Measurements from ENCODE around the gene EGFR.

EGFR gene

DNA sequence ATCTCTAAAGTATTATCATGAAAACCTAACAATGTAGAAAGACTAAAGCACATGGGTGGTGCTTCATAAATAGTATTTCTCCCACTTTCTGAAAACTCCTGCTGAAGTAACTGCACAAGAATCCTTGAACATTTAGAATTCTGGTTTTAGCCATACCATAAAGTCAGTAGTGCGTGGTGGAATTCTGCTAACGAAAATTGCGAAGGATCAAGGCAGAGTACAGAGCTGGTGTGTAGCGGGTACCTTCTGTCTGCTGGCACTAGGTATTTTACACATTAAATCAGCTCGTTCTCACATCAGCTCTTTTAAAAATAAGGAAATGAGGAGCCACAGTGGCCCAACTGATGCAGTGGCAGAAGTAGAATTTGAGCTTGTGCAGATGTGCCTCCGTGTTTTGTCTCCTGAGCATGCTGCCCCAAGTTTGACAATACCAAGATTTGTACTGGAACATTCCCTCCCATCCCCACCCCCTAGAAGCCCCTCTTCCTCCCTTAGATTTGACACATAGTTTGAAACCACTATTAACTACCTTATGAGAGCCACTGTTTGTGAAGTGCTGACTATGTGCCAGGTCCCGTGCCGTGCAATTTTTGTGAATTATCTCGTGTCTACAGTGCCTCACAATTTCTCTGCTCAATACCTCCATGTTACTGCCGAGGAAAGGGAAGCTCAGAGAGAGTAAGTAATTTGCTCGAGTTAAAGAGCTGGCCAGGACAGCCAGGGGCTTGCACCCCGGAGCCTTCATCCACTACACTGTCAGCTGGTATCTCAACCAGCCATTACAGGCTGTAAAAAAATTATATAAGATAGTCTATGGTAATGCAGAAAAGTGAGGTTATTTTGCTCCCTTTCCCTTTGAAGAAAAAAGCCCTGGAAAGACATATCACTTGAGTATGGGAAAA lies 66.9 kb downstream of the EGFR start:
- DNase-seq = no peak

DNA sequence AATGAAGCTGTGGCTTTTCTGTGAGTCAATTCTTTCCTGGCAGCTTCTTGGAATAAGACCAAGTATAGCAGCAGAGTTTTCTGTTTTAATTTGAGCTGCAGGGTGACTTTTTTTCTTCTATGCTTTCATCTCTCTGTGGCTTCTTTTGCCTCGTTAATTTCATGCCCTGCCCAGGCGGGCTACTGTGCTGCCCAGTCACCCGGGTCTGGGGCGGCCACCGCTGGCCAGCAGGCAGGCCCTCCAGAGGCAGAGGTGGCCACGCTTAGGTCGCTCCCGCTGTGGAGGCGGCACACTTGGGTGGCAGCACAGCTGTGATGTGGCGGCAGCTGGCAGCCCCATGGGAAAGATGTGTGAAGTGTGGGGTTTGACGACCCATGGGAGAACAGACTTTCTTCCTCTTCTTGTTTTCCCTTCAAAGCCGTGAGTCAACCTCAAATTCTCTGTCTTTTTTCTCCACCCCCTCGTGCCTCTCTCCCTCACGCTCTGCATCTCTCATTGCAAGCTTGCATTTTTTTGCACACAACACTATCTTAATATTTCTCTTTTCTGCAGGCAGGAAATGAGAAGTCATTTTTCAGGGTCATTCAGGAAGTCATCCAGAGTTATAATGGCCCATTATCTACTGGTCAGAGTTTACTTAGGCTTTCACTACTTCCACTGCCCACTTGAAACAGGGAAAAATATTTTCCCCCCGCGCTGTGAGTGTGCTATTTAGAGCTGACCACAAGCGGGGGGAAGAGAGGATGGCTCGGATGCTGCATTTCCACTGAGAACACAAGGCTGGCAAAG lies 67.8 kb downstream of the EGFR start:
- no peak for DNase-seq

GRCh38 chr7:55087521-55087961 lies 68.7 kb downstream of the EGFR start:
- no peak for DNase-seq

DNA sequence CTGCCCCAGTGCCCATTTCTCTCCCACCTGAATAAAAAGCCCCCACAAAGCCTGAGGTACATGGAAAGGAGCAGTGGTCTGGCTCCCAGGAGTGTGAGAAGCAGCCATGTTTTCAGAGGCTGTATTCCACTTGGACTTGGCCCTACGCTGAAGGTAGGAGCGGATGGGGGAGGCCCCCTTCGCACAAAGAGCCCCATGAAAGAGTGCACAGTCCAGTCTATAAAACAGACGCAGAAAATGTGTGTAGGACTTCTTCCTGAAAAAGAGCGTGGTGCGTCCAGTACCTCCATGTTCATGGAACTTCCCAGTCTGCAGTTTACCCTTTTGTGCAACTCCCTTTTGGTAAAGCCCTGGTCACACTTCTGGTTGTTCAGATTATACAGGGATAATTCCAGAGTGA lies 69.3 kb downstream of the EGFR start:
- no peak for DNase-seq

- no peak for DNase-seq
Observed at GRCh38 chr7:55088620-55089019, 69.8 kb downstream of the EGFR start.

DNA sequence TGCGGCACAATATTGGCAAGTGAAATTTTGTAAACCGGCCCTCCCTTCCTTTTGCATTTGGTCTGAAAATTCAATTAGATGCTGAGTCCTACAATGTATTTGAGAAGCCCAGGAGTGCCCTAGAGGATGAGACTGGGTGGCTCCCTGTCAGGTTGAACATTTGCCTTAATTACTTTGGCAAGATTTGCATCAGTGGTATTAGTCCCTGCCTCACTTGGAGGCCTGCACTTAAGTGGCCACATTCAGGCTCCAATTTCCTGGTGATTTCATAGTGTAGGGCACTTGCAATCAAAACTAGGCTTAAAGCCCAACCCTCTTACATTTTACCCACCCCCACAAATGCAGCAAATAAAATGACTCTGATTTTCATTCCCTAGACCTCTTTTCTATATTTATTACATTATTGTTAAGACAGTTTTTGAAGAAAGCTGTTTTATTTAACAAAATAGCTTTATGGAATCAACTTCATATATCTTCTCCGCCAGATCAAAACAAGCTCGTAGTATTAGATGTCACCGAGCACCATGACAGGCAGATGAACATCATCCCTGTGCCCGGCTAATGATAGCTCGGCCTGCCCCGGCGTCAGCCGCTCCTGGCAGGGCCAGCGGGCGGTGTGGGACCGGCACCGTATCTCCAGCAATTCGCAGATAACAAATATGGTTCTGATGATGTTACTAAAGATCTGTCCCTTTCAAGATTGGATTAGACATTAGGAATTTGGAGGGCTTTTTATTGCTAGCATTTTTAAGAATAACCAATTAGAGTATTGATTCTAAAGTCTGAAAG lies 73.6 kb downstream of the EGFR start:
- no peak for DNase-seq

- no peak for DNase-seq
Observed at GRCh38 chr7:55092975-55093373, 74.2 kb downstream of the EGFR start.

GRCh38 chr7:55093674-55094073 lies 74.9 kb downstream of the EGFR start:
- DNase-seq = no peak

- DNase-seq = no peak
Observed at GRCh38 chr7:55094092-55094690, 75.4 kb downstream of the EGFR start.

DNA sequence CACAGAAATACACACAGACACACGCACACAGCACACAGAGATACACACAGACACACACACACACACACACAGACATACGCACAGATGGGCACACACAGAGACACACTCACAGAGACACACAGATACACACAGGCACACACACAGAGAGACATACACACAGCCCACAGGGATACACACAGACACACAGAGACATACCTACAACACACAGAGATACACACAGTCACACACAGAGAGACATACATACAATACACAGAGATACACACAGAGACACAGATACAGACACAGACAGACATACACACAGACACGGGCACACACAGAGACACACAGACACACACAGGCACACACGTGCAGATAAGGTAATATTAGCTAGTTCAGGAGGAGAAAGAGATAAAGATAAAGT lies 76.9 kb downstream of the EGFR start:
- no peak for DNase-seq

DNA sequence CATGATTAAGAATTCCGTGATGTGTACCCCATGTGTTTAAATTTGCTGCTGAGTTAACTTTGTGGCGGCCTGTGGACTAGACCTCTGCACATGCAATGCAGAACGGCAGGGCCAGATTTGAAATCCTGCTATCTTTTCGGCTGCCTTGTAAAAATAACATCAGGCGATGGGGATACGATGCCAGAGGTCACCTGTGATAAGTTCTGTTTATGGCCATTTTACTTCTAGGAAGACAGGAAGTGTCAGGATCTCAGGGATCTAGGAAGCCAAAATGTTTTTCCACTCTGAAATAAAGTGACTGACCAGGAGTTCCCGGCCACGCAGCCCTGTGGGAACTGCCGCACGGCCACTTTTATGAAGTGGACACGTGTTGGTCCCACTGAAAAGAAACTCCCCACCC lies 77.5 kb downstream of the EGFR start:
- no peak for DNase-seq

DNA sequence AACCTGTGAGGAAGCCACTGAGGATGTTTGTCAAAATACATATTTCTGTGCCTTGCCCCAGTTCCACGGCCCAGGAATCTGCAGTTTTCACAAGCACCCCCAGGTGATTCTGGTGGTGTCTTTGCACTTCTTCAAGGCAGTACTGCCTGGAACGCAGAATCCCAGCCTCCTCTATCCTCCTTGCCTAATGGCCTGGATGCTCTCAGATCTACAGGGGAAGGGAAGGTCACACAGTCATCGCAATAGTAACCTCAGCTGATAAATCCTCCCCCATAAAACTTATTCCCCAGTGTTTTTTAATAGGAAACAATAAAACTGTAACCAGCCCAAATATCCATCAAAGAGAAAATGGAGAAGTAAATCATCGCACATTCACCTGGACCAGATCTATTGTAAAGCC lies 78.3 kb downstream of the EGFR start:
- no peak for DNase-seq

- no peak for DNase-seq
Observed at GRCh38 chr7:55099066-55099820, 80.4 kb downstream of the EGFR start.

DNA sequence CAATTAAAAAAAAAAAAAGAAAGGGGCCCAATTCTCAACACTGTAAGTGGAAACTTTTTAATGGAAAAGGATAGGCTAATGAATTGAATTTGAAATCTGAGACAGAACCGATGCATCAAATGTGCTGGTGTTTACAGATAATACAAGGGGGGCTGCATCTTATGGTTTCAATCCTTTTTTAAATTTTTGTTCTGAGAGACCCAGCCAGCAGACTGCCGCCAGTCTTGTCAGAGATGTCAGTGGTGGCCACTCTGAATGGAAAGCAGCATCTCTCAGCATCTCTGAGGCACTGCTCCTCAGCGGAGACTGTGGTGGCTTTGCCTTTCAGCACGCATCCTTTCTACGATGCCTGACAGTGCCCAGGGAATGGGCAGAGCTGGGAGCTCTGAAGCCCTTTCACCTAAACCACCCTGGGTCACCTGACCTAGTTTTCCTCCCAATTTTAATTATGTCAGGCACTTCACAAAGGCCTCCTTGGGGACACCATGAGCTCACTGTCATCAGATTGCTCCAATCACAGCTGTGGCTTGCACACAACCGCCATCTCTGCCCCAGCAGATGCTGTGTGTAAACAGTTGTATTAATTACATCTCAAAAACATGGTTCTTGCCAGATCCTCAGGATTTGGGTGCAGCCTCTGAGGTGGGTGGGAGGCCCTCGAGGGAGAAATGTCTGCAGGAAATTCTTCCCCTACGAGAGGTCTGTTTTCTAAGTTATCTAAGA lies 81.2 kb downstream of the EGFR start:
- no peak for DNase-seq

DNA sequence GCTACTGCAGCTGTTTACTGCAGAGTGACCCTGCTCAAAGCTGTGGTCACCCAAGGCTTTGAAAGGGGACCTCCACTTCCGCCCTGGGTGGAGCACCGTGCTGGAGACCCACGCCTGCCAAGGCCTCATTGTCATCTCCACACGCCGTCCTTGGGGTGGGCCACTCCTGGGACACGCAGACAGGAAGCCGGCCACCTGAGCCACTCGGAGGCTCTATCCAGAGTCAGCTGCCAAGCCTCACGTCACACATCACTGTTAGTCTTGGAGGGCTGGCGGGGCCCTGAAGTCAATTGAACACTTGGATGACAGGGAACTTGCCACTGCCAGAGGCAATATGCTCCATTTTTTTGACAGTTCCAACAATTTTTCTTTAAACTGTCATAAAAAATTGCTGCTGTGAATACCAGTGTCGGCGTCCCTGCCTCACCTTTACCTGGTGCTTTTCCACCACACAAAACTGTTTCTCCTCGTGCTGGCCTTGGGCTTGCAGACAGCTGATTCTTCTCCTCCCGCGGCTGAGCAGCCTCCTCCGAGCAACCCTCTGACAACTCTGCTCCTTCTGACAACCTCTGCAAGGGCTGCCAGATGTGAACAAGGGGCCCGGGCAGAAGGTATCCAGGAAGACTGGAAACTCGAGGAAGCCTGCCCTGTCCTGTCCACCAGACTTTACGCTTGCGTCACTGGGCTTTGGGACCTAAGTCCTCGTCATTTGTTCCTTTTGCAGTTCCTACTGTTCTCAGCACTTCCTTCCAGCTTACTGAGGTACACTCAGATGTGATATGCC lies 81.9 kb downstream of the EGFR start:
- DNase-seq = no peak

DNA sequence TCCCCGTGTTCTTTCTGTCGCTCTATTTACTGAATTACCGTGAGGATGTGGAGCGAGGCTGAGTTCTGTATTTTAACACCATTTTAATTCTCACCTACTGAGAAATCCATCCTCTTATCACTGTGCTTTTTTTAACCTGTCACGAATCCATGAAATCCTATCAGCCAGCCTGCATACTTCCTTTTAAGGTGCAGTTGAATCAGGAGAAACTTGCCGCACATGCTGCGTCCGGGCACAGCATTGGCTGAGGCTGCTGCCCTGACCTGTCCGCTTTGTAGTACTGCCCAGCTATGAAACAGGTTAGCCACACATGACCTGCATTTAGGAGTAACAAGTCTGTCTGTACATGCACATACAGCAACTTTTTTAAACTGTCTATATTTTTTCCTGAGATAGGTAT lies 82.5 kb downstream of the EGFR start:
- DNase-seq = no peak

DNA sequence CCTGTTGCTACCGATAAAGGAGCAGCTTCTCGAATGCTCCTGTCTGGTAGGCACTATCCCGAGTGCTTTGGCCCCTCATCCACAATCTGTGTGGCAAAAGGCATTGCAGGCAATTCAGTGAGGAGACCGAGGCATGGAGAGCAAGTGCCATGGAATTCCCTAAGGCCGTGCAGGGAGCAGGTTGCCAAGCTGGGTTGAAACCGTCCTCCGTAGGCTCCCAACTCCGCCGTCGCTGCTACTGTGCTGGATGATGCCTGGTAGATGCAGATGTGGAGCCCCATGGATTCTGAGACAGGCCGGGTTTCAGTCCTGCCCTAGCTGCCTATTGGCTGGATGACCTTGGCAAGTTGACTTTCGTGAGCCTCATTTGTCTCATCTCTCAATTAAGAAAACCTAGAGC lies 85.3 kb downstream of the EGFR start:
- DNase-seq = no peak

DNA sequence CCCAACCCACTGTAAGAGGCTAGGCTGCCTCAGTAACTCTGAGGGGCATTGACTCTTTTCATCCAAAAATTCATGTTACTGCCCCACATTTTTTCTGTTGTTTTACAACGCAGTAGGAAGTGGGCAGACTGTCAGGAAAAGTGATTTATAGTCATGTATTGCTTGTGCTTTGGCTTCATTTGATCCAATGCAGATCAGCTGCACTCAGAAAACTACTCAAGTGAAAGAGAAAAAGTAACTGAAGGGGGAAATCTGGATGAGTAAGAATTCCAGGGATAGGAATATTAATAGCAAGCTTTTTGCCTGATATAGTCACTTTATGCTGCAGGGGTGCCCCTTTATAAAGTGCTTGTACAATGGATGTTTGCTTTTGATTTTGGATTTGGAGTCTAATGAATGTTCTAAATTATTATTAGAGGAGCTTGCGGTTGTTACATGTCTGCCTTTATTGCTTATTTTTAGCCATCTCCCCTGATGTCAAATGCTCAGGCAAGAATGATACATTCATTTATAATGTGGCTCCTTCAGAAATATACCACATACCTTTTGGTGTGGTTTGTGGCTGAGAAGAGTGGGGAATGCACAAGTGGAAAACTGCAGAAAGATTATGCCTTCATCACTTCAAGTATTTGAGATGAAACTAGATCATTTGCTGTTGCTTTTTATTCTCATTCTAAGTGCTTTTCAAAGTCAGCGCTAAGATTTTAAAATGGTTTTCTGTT lies 86.1 kb downstream of the EGFR start:
- DNase-seq = no peak

DNA sequence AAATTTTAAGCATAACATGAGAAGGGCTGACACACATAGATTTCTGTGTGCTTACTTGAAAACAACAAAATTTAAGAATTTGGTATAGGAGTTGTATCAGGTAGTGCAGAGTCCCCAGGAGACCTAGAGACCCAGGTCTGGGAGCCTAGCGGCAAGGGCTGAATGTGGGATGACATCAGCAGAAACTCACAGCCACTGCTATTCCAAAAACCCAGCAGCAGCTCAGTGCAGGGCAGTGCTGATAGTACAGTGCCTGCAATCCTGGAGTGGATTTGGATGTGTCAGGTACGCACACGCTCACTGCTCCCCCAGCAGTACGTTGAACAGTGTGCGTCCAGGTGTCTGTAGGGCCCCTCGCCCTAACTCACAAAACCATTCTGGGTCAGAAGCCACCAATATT lies 87.1 kb downstream of the EGFR start:
- no peak for DNase-seq

- DNase-seq = no peak
Observed at GRCh38 chr7:55107946-55108345, 89.1 kb downstream of the EGFR start.
